Fibroblast of lung (primary cell): ENCODE results near the gene KMT2D. TPM values are rescaled to one million over a fixed set of nuclear protein-coding genes. Genes with fewer than 3 reads are reported as not detected.

Experiments used
- DNase-seq, 2 donors: peaks; one replicate each; pipeline versions ENCODE4 v3.0.0 to v3.0.0-alpha.2; 2010; ENCODE audit warnings: low read depth in 2 of 2
- H2AFZ ChIP-seq: 2 replicates; pipeline ENCODE4 v1.5.1; 2012; ENCODE audit warnings: low read length, control low read depth, inconsistent platforms
- H3K27ac ChIP-seq: 2 replicates; pipeline ENCODE4 v1.5.1; 2011; ENCODE audit warnings: low read length, control low read depth; ENCODE audit not compliant: insufficient read depth
- H3K27me3 ChIP-seq: 2 replicates; pipeline ENCODE4 v1.5.1; 2011; ENCODE audit warnings: mild to moderate bottlenecking, low read length; ENCODE audit not compliant: control insufficient read depth, insufficient read depth
- H3K36me3 ChIP-seq: 2 replicates; pipeline ENCODE4 v1.5.1; 2011; ENCODE audit warnings: low read length; ENCODE audit not compliant: control insufficient read depth, insufficient read depth
- H3K4me1 ChIP-seq: 2 replicates; pipeline ENCODE4 v1.5.1; 2011; ENCODE audit warnings: low read length; ENCODE audit not compliant: control insufficient read depth, insufficient read depth; ENCODE audit errors: extremely low read depth
- H3K4me2 ChIP-seq: 2 replicates; pipeline ENCODE4 v1.5.1; 2011; ENCODE audit warnings: low read length, control low read depth; ENCODE audit not compliant: insufficient read depth; ENCODE audit errors: extremely low read depth
- H3K4me3 ChIP-seq, 4 experiments: fragments of 200-600 bp in 1 of 4; sonication (generic) in 1 of 4; replicated peaks in 1 of 4; 2 replicates each; pipeline ENCODE4 v1.5.1; 2011 to 2016; ENCODE audit warnings: low read length in 4 of 4, low read depth in 3 of 4, mild to moderate bottlenecking in 3 of 4, control low read depth in 2 of 4, inconsistent platforms in 1 of 4, mixed read lengths in 1 of 4; ENCODE audit not compliant: insufficient read depth in 1 of 4; ENCODE audit errors: control extremely low read depth in 1 of 4
- H3K79me2 ChIP-seq: 2 replicates; pipeline ENCODE4 v1.5.1; 2012; ENCODE audit warnings: mild to moderate bottlenecking, low read length, inconsistent platforms; ENCODE audit not compliant: control insufficient read depth, insufficient read depth
- H3K9ac ChIP-seq: 2 replicates; pipeline ENCODE4 v1.5.1; 2011; ENCODE audit warnings: mild to moderate bottlenecking, low read length, control low read depth; ENCODE audit not compliant: insufficient read depth
- H3K9me3 ChIP-seq: 2 replicates; pipeline ENCODE4 v1.5.1; 2012; ENCODE audit warnings: low read depth, low read length; ENCODE audit not compliant: control insufficient read depth, insufficient read depth
- H4K20me1 ChIP-seq: 2 replicates; pipeline ENCODE4 v1.5.1; 2011; ENCODE audit warnings: low read length; ENCODE audit not compliant: control insufficient read depth, insufficient read depth; ENCODE audit errors: extremely low read depth
- EZH2 ChIP-seq: IDR thresholded peaks from 2 replicates; pipeline ENCODE4 v1.5.1; 2012; ENCODE audit warnings: low read length, control low read depth, mild to moderate bottlenecking; ENCODE audit errors: missing control alignments
- polyA plus RNA-seq, 2 donors: library from polyadenylated mRNA; depleted of rRNA in 1 of 2; stranded (reverse) in 1 of 2; unstranded in 1 of 2; fragments of >200 nt; gene quantifications; 2 replicates each; pipeline ENCODE4 v1.2.1, GENCODE V29; 2011 to 2012; ENCODE audit warnings: missing spikeins in 1 of 2
- total RNA-seq: library from RNA; depleted of rRNA; stranded (reverse); fragments of >200 nt; gene quantifications from 2 replicates; pipeline ENCODE4 v1.2.1, GENCODE V29; 2014
- TF ChIP-seq, protein P1 (sequence below), 2 donors: IDR thresholded peaks in 1 of 2; conservative IDR thresholded peaks in 1 of 2; 1 replicate in 1 of 2; 2 replicates in 1 of 2; pipeline ENCODE4 v1.5.1; 2011 to 2012; ENCODE audit warnings: low read length in 2 of 2, control low read depth in 1 of 2, inconsistent platforms in 1 of 2, low read depth in 1 of 2, mild to moderate bottlenecking in 1 of 2

The KMT2D gene
- total and polyA plus RNA-seq, 2 donors (not counting 1 experiment from before 2014, with no cell fraction given), result 7.3 to 33.0 TPM

- no peak overlapping the region for H3K4me2 ChIP-seq
- H4K20me1 ChIP-seq, result peaks cover 8% of the 10 kb centered on the region
- no peaks in the 10 kb centered on the region for H3K9me3 ChIP-seq
- H3K27ac ChIP-seq, result no peak overlapping the region
- H3K79me2 ChIP-seq, result peaks cover 66% of the 10 kb centered on the region
- H3K27me3 ChIP-seq, result no peaks in the 10 kb centered on the region
- H3K4me1 ChIP-seq, result peaks cover 11% of the 10 kb centered on the region
- no peak overlapping the region for H3K4me3 ChIP-seq
- no peak for DNase-seq
- TF ChIP-seq EZH2, result no peak
- TF ChIP-seq, protein P1, sequence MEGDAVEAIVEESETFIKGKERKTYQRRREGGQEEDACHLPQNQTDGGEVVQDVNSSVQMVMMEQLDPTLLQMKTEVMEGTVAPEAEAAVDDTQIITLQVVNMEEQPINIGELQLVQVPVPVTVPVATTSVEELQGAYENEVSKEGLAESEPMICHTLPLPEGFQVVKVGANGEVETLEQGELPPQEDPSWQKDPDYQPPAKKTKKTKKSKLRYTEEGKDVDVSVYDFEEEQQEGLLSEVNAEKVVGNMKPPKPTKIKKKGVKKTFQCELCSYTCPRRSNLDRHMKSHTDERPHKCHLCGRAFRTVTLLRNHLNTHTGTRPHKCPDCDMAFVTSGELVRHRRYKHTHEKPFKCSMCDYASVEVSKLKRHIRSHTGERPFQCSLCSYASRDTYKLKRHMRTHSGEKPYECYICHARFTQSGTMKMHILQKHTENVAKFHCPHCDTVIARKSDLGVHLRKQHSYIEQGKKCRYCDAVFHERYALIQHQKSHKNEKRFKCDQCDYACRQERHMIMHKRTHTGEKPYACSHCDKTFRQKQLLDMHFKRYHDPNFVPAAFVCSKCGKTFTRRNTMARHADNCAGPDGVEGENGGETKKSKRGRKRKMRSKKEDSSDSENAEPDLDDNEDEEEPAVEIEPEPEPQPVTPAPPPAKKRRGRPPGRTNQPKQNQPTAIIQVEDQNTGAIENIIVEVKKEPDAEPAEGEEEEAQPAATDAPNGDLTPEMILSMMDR (conservative IDR thresholded peaks at IDR 0.05 in 1 of 2, IDR thresholded peaks at IDR 0.05 in 1 of 2; ENCODE audit: low read depth in 1 of 2, low read length in 2 of 2), result no peak
- peaks cover 38% of the 10 kb centered on the region for H3K36me3 ChIP-seq
- H2AFZ ChIP-seq, result no peak overlapping the region
- H3K9ac ChIP-seq, result no peak overlapping the region
These were observed 6.1 kb downstream of the KMT2D start for GRCh38 chr12:49054524-49054923.

DNA sequence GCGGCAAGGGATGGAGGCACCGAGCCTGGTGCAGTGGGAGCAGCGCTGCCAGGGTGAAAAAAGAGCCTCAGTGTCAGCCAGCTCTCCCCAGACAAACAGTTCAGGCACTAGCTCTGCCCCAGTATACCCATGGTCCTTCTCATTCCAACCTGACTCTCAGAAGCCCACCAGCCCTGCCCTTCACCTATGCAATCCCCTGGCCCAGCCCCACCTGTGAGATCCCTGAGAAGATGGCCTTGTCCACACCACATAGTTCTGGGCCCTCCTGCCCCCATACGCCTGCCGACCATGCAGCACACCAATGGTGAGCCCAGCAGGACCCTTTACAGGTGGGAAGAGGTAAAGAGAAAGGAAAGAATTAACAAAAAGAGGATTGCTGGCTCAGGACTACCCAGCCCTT, 6.5 kb downstream of the KMT2D start:
- Histone ChIP-seq H3K79me2 (peaks cover 62% of the 10 kb centered on the region), H3K36me3 (peaks cover 40% of the 10 kb centered on the region), H3K4me1 (peaks cover 11% of the 10 kb centered on the region), H2AFZ (no peak overlapping the region), H3K4me3 (no peak overlapping the region), H3K4me2 (no peak overlapping the region), H4K20me1 (peaks cover 8% of the 10 kb centered on the region), H3K9me3 (no peaks in the 10 kb centered on the region), H3K27me3 (no peaks in the 10 kb centered on the region), H3K27ac (no peak overlapping the region), H3K9ac (no peak overlapping the region)
- TF ChIP-seq EZH2, result no peak
- no peak for DNase-seq

DNA sequence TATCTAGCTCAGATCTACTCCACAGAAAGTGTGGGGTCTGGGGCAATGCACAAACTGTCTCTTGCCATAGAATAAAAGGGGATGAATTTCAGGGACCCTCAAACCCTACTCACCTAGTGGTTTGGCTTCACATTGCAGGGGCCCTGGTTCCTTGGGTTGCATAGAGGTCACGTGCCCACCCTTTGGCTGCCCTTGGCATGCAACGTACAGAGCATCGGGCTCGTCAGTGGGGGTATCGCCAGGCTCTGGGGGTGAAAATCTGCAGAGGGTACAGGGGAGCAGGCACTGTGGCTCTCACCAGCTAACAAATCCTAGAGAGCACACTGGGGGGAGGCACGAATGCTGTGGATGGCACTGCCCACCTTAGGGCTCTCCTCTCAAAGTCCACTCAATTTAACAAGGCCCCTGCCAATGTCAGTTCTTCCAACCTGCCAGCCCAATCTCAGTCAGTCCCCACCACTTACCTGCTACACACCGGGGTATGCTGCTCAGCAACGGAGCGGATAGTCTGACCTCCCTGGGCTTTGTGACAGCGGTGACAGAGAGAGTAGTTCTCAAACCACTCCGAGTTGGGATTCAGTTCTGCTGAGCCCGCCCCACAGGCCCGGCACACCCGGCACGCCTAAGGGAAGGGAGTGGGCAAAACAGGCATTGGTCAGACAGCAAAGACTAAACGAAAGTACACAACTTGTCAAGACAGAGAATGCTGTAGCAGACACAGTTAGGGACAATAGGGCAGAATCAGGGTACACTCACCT, 8.0 kb downstream of the KMT2D start:
- no peak overlapping the region for H3K27ac ChIP-seq
- no peak overlapping the region for H3K4me2 ChIP-seq
- DNase-seq, result no peak
- no peak overlapping the region for H2AFZ ChIP-seq
- H3K9ac ChIP-seq, result no peak overlapping the region
- no peaks in the 10 kb centered on the region for H3K27me3 ChIP-seq
- TF ChIP-seq, protein P1 (conservative IDR thresholded peaks at IDR 0.05 in 1 of 2, IDR thresholded peaks at IDR 0.05 in 1 of 2; ENCODE audit: low read depth in 1 of 2, low read length in 2 of 2), result no peak
- no peak for TF ChIP-seq EZH2
- no peaks in the 10 kb centered on the region for H3K9me3 ChIP-seq
- peaks cover 6% of the 10 kb centered on the region for H4K20me1 ChIP-seq
- peaks cover 47% of the 10 kb centered on the region for H3K79me2 ChIP-seq
- H3K4me3 ChIP-seq, result no peak overlapping the region
- H3K36me3 ChIP-seq, result peaks cover 51% of the 10 kb centered on the region
- H3K4me1 ChIP-seq, result peaks cover 9% of the 10 kb centered on the region
